Stimulated activated CD8-positive, alpha-beta memory T cell treated with anti-CD3 and anti-CD28 coated beads, Interleukin-12 subunit alpha, Interleukin-12 subunit beta, amount 100 ng/mL, for 24 hours (primary cell): Measurements from ENCODE around the gene PROM1.

Source experiments
- DNase-seq: peaks from one replicate; pipeline ENCODE4 v3.0.0-alpha.2; 2020; ENCODE audit errors: extremely low read depth

PROM1 gene

GRCh38 chr4:15942283-15942682, 141.5 kb downstream of the PROM1 start:
- no peak for DNase-seq

- DNase-seq, result no peak
Observed at GRCh38 chr4:15938640-15939039, 145.2 kb downstream of the PROM1 start, which contains the start of gene FGFBP1. Gene FGFBP1, minus strand, starts transcription at chr4:15938740. Its CDS starts 2,108 bp downstream, at chr4:15936632.

GRCh38 chr4:15938182-15938581, 145.6 kb downstream of the PROM1 start:
- no peak for DNase-seq

GRCh38 chr4:15936495-15936894, 147.3 kb downstream of the PROM1 start:
- no peak for DNase-seq

- no peak for DNase-seq
Observed at GRCh38 chr4:15935504-15936402, 148.1 kb downstream of the PROM1 start.

- DNase-seq, result no peak
Observed at GRCh38 chr4:15934259-15934658, 149.6 kb downstream of the PROM1 start.

GRCh38 chr4:15931451-15932210, 152.2 kb downstream of the PROM1 start:
- DNase-seq, result no peak

- DNase-seq, result no peak
Observed at GRCh38 chr4:15930314-15930713, 153.5 kb downstream of the PROM1 start.

- no peak for DNase-seq
Observed at GRCh38 chr4:15929540-15929939, 154.3 kb downstream of the PROM1 start.

GRCh38 chr4:15928883-15929282, 154.9 kb downstream of the PROM1 start:
- DNase-seq, result no peak

GRCh38 chr4:15926486-15926885, 157.3 kb downstream of the PROM1 start:
- no peak for DNase-seq

GRCh38 chr4:15925830-15926229, 158.0 kb downstream of the PROM1 start:
- DNase-seq, result no peak

GRCh38 chr4:15921592-15921932, 162.3 kb downstream of the PROM1 start:
- no peak for DNase-seq

- DNase-seq, result no peak
Observed at GRCh38 chr4:15920723-15921591, 162.9 kb downstream of the PROM1 start.

- DNase-seq, result no peak
Observed at GRCh38 chr4:15918484-15919129, 165.2 kb downstream of the PROM1 start.
